ENCODE data around the gene DNASE1L1.

Gene DNASE1L1

DNA sequence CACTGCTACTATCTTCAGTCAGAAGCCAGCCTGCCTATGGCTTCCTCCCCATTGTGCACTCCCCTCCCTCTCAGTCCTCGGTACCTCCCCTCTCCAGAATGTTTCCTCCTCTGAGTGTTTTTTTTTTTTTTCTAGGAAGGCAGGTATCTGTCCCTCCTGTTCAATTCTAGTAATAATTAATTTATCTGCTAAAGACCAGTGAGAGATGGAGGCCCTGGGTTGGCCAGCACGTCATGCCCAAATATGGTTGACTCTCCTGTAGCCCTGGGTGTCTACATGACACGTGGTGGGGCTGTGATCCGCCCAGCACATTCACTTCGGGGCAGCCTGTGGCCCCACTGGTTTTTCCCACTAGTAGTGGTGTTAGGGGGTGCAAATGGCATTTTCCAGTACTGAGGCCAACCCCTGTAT is 36.4 kb downstream of the DNASE1L1 start:
- no peak for TF ChIP-seq GATA2 (IDR thresholded peaks at IDR 0.05; ENCODE audit: low read depth, low read length)

DNA sequence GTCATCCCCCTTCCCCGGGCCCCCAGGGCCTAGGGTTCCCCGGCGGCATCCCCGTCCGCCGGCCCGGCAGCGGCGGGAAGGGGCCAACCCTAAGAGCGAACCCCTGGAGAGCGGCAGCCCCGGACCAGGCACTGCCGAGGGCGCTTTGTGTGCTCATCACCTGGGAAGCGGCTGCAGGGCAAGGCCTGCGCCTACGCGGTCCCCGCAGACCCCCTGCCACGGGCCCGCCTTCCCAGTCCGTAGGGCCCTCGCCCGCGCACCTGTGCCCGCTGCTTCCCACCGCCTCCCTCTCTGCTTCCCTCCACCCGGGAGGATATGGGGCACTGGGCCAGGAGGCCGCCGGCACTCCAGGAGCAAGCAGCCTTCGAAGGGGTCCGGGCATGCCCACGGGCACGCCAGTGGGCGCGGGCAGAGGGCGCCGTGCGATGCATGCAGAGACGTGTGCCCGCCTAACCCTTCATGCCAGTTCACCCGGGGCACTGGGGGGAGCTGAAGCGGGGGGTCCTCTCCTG is 37.2 kb downstream of the DNASE1L1 start:
- TF ChIP-seq GATA2 (IDR thresholded peaks at IDR 0.05; ENCODE audit: low read depth, low read length): no peak
- no peak for TF ChIP-seq GATA3 (IDR thresholded peaks at IDR 0.05; ENCODE audit: low read depth, low read length)

DNA sequence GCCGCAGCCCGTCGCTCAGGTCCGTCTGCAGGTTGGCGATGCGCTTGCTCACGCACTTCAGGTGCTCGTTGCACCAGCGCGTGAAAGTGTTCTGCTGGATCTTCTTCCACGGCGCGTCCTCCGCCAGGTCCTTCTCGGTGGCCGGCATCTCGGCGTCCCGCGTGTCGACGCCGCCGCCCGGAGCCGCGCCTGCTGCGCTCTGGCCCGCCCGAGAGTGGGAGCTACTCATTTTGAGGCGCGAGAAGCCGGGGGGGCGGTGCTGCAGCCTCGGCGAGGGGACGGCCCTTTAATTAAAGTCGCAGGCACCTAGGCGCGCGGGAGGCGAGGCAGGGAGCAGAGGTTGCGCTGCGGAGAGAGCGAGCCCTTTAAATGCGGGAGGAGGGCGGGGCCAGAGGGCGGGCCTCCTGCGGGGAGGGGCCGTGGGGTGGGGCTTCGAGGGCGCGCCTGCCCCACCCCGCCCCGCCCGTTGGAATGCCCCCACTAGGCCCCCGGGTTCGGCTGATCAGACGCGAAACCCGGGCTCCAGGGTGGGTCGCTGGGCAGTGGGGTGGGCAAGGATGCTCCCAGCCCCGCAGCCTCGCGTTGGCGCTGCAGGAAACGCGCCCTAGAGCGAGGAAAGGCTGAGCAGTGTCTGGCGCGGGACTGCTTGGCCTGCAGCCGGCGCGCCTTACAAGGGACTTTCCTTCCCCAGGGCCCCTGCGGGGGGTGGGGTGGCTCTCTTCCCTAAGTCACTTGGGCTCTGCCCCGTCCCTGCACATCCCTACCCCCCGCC is 37.9 kb downstream of the DNASE1L1 start:
- no peak for TF ChIP-seq GATA2 (IDR thresholded peaks at IDR 0.05; ENCODE audit: low read depth, low read length)
- no peak for TF ChIP-seq GATA3 (IDR thresholded peaks at IDR 0.05; ENCODE audit: low read depth, low read length)

DNA sequence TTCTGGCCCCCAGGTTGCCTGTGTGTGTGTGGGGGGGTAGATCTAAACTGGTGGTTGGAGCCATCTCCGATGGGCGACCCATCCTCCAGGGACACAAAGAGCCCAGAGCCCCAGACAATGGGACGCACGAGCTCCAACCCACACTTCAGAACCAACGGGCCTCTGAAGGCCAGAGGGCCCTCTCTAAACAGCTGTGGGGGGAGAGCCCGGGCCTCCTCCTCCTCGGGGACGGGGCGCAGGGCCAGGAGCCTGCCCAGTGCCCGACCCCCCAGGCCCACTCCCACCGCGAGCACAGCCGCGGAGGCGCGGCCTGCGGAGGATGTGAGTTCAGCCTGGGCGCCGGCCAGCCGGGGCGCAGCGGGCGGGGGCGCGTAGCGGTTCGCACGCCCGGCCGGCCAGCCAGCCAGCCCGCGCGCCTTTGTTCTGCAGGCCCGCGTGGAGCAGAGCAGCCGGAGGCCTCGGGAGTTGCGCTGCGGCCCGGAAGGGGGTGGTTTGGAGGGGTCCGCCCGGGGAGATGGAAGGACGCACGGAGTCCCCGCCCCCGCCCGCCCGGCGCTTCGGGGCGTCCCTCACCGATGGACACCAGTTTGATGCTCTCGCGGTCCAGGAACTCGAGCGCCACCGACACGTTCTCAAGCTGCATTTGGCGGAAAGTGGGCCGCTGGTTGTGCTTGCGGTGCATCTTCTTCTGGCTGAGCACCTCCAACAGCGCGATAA is 38.6 kb downstream of the DNASE1L1 start:
- TF ChIP-seq GATA3 (IDR thresholded peaks at IDR 0.05; ENCODE audit: low read depth, low read length) (no peak), GATA2 (IDR thresholded peaks at IDR 0.05; ENCODE audit: low read depth, low read length) (no peak)

DNA sequence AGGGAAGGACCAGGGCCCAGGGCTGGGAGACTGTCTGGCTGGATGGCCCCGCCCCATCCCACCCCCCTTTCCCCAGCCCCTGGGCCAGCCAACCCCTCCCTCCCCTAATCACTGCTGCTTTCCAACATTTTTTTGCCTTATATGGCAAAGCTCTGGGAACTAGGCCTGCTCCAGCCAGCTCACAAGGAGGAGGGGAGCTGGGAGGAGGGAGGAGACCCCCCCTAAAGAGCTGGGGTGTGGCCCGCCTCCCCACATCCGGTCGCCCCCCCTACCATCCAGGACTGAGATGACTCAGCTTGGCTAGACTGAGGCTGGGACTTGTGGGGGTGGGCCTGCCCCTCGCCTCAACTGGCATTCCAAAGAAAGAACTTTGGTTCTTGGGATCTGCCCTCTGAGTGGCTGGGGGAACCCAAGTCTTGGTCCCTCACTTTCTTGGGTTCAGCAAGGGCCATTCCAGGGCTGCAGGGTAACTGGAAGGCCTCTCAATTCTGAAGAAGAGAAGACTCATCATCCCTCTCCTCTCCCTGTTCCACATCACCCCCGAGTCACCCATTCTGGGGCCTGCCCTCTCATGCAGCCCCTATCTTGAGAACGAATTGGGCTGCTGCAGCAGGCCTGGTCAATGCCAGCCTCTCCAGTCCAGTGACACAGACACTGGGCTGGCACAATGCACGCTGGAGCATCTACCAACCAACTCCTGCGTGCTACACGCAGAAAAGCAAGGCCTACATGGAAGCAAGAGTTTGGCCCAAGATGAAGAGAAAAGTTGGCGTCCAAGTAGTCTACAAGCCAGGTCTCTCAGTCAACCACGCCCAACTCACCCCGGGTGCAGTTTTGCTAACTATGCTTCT is 39.4 kb downstream of the DNASE1L1 start:
- TF ChIP-seq GATA2 (IDR thresholded peaks at IDR 0.05; ENCODE audit: low read depth, low read length): no peak
- TF ChIP-seq GATA3 (IDR thresholded peaks at IDR 0.05; ENCODE audit: low read depth, low read length): no peak

DNA sequence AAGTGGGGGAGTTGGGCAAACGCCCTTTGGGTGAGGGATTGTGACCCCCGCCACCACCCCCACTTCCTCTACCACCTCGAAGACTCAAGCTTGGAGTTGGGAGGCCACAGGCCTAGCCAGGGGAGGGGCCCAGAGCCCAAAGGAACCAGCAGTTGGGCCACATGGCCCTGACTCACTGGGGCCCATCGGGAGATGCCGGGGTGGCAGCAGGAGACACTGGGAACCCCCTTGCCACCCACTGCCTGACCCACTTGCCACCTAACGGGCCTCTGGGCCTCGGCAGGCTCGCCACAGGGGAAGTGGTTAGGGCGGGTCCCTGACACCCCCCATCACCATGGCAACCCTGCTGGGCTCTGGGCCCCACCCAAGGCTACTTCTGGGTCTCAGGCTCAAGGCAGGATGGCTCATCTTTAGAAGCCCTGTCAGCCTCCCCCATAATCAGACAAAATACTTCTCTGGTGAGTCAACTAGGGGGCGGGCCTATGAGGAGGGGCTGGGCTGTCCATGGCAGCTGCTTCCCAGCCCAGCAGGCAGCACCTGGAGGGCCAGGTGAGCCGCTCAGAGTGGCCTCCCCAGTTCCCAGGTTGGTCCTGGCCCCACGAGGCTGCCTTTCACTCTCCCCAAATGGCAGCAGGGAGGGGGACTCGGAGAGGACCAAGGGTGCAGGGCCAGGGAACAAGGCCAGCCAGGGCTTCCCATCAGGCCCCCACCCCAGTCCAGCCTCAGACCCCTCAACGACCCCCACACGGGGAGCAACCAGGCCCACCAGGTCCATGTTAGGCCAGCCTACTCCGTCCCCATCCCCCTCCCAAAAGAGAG is 40.2 kb downstream of the DNASE1L1 start:
- no peak for TF ChIP-seq GATA3 (IDR thresholded peaks at IDR 0.05; ENCODE audit: low read depth, low read length)
- no peak for TF ChIP-seq GATA2 (IDR thresholded peaks at IDR 0.05; ENCODE audit: low read depth, low read length)

DNA sequence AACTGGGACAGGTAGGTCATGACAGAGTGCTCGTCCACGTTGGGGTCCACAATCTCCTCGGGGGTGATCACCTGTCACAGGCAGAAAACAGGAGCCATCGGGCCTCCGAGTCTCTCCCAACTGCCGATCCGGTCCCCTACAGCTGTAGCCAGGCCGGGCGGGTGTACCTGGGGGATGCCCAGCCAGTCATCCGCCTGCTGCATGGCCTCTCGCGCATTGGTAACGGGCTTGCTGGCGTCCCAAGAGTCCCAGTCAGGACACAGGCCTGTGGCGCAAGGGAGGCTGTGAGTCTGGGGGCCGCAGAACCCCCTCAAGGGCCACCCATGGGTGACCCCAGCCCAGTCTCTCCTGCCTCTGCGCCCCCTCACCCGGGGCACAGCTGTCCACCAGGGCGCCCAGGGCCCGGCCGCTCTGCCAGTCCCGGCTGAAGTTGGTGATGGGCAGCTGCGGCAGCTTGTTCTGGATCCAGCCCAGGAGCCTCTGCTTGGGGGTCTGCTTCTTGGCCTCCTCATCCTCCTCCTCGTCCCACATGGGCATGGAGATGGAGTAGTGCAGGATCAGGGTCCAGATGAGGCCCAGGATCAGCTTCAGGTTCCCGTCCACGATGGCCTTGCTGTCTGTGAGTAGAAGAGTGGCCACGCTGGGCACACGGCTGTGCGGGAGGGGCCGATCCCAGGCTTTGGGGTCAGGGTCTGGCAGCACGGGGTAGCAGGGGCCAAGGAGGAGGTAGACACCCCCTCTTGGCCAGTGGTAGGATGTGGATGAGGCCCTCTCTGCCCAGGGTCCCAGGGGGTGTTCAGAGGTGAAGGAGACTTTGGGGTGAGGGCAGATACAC is 41.4 kb downstream of the DNASE1L1 start:
- TF ChIP-seq GATA3 (IDR thresholded peaks at IDR 0.05; ENCODE audit: low read depth, low read length) (no peak), GATA2 (IDR thresholded peaks at IDR 0.05; ENCODE audit: low read depth, low read length) (no peak)

DNA sequence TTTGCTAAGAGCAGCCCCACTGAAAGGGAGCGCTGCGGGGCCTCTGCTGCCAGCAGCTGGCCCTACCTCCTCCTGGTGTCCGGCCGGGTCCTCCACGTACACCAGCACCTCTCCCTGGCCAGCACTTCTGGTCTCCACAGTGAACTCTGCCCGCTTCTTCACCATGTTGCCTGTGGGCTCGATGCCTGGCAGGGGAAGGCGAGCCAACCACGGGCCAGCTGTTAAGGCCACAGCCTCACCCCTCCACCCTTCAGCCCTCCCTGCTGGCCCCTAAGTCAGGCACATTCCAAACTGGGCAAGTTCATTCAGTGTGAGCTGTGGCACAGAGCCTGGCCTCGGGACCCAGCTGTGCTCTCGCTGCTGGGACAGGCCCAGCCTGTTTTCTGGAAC is 42.4 kb downstream of the DNASE1L1 start:
- TF ChIP-seq GATA3 (IDR thresholded peaks at IDR 0.05; ENCODE audit: low read depth, low read length): no peak
- no peak for TF ChIP-seq GATA2 (IDR thresholded peaks at IDR 0.05; ENCODE audit: low read depth, low read length)

DNA sequence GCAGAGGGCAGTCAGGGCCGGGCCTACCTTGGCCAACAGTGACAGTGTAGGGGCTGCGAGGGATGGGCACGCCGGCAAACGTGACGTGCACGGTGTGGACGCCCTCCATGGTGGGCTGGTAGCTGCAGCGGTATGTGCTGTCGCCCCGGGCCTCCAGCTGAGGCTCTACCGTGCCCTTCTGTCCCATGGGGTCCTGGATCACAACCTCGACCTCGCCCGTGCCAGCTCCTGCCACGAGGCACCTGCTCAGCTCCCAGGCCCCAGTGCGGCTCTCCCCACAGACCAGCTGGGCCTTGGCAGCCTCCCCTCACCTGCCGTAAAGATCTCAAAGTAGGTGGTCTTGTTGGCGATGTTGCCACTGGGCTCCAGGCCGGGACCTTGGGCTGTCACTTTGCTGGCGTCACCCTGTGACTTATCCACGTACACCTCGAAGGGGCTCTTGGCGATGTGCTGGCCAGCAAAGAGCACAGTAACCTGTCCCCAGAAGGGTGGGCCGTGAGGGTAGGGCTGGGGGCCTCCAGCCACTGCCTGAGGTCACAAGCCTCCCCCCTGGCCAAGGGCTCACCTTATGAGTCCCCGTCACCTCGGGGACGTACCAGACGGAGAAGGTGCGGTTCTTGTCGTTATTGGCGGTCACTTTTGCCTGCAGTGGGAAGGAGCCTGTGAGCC is 42.9 kb downstream of the DNASE1L1 start:
- TF ChIP-seq GATA3 (IDR thresholded peaks at IDR 0.05; ENCODE audit: low read depth, low read length): no peak
- TF ChIP-seq GATA2 (IDR thresholded peaks at IDR 0.05; ENCODE audit: low read depth, low read length): no peak

DNA sequence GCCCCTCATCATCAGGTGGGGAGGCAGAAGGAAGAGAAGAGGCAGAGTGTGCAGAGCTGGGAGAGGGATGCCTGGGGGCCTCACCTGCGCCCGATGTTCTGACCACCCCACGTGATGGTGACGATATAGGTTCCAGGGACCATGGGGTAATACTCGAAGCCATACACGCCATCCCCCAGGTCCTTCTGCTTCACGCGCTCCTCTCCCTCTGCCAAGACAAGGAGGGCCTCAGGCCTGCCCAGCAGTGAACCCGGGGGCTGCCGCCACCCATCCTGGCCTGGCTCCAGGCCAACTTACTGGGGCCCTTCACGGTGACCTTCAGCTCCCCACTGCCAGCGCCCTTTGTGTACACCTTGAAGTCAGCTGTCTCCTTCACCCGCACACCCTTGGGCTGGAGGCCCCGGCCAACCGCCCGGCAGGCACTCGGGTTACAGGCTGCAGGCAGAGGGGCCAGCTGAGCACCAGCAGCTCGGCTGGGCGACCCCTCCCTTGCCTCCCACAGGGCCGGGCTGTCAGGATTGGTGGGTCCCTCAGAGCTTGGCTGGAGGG is 43.9 kb downstream of the DNASE1L1 start:
- TF ChIP-seq GATA3 (IDR thresholded peaks at IDR 0.05; ENCODE audit: low read depth, low read length) (no peak), GATA2 (IDR thresholded peaks at IDR 0.05; ENCODE audit: low read depth, low read length) (no peak)

DNA sequence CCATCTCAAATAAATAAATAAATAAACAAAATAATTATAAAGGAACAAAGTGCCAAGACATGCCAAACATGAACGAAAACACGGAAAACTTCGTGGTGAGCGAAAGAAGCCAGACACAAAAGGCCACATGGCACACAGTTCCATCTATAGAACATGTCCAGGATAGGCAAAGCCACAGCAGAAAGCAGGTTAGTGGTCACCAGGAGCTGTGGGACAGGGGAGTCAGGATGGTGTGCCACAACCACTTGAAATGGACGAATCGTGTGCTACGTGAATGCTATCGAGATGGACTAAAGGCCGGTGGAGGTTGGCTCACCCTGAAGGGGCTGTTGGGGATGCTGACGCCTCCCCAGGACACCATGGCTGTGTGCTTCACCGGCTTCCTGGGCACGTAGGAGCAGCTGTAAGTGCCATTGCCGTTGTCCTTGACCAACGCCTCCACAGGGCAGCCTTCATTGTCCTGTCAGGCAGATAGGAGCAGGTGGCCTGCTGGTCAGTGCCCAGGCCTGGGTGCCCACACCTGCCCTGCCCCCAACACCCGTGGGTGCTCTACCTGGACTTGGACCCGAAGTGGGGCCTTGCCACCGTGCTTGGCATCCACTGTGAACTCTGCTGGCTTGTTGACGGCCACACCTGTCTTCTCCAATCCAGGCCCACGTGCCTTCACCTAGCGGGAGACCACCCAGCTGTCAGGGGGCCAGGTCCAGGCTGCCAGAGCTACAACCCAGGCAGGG is 45.2 kb downstream of the DNASE1L1 start:
- TF ChIP-seq GATA2 (IDR thresholded peaks at IDR 0.05; ENCODE audit: low read depth, low read length) (no peak), GATA3 (IDR thresholded peaks at IDR 0.05; ENCODE audit: low read depth, low read length) (no peak)
